ENCODE data around the gene SECISBP2L.

Gene SECISBP2L

DNA sequence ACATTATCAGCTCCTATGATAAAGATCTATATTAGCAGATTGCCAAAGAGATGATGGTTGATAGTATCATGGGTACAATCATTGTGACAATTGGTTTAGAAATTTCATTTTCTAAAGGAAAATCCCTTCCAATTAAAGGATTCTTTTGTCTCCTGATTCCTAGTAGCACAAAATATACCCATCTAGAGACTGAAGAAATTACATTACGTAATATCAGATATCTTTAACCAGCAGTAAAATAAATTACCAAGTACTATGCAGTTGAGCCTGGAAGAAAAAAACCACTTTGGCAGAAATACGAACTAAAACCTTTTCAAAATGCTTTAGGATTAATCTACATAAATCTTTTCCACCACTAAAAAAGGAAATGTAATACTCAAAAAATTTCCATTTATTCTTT lies 46.9 kb downstream of the SECISBP2L start:
- H3K36me3 ChIP-seq (replicated peaks): peaks cover 13% of the 10 kb centered on the region
- TF ChIP-seq, protein P1, sequence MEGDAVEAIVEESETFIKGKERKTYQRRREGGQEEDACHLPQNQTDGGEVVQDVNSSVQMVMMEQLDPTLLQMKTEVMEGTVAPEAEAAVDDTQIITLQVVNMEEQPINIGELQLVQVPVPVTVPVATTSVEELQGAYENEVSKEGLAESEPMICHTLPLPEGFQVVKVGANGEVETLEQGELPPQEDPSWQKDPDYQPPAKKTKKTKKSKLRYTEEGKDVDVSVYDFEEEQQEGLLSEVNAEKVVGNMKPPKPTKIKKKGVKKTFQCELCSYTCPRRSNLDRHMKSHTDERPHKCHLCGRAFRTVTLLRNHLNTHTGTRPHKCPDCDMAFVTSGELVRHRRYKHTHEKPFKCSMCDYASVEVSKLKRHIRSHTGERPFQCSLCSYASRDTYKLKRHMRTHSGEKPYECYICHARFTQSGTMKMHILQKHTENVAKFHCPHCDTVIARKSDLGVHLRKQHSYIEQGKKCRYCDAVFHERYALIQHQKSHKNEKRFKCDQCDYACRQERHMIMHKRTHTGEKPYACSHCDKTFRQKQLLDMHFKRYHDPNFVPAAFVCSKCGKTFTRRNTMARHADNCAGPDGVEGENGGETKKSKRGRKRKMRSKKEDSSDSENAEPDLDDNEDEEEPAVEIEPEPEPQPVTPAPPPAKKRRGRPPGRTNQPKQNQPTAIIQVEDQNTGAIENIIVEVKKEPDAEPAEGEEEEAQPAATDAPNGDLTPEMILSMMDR (IDR thresholded peaks at IDR 0.05; ENCODE audit: low read depth, low read length, missing control alignments): no peak
- H3K27ac ChIP-seq: no peak overlapping the region
- no peak overlapping the region for H3K4me3 ChIP-seq (ENCODE audit: low read depth, low read length)
- no peaks in the 10 kb centered on the region for H3K27me3 ChIP-seq (replicated peaks)
- in situ Hi-C loops (cut with HindIII; ENCODE audit: low pct_ligation_motif_present, low sequenced_read_pairs): no loop called here
- DNase-seq: no peak

DNA sequence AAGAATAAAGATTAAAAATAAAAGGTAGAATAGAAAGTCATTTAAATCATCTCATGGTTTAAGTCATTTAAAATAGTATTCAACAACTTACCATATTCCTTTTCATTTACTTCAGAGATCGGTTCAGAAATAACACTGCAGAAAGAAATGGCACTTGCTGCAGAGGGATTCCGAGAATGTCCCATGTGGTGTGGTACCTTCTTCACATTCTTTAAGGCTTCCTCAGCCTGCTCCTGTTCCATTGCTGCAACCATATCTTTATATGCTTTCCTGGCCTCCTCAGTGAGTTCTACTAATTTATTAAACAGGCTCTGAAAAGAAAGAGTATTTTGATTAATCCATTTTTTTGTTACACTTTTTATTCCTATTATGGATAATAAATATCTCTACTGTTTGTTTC lies 50.0 kb downstream of the SECISBP2L start:
- Histone ChIP-seq H3K27ac (no peak overlapping the region), H3K4me3 (ENCODE audit: low read depth, low read length) (no peak overlapping the region), H3K36me3 (replicated peaks) (peaks cover 18% of the 10 kb centered on the region), H3K27me3 (replicated peaks) (no peaks in the 10 kb centered on the region)
- in situ Hi-C loops (cut with HindIII; ENCODE audit: low pct_ligation_motif_present, low sequenced_read_pairs): no loop called here
- peak; percentile 39 for DNase-seq
- TF ChIP-seq, protein P1 (IDR thresholded peaks at IDR 0.05; ENCODE audit: low read depth, low read length, missing control alignments): no peak

DNA sequence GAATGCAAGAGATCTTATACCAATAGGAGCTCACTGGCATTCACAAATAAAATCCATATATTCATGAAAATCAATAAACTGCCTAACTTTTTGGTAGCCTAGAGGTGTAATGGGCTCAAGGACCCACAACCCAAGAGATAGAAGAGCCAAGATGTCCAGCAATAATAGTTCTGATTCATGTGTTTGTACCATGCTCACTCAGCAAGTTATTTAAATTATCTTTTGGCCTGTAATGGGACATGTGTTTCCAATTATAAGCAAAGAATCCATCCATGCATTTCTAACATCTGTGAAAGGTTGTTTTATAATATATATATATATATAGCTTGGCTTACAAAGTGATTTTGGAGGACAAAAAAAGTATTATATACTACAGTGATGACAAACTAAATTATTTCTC lies 52.9 kb downstream of the SECISBP2L start:
- no peak for DNase-seq
- in situ Hi-C loops (cut with HindIII; ENCODE audit: low pct_ligation_motif_present, low sequenced_read_pairs): no loop called here
- no peak overlapping the region for H3K4me3 ChIP-seq (ENCODE audit: low read depth, low read length)
- peaks cover 14% of the 10 kb centered on the region for H3K36me3 ChIP-seq (replicated peaks)
- TF ChIP-seq, protein P1 (IDR thresholded peaks at IDR 0.05; ENCODE audit: low read depth, low read length, missing control alignments): no peak
- H3K27me3 ChIP-seq (replicated peaks): no peaks in the 10 kb centered on the region
- no peak overlapping the region for H3K27ac ChIP-seq

DNA sequence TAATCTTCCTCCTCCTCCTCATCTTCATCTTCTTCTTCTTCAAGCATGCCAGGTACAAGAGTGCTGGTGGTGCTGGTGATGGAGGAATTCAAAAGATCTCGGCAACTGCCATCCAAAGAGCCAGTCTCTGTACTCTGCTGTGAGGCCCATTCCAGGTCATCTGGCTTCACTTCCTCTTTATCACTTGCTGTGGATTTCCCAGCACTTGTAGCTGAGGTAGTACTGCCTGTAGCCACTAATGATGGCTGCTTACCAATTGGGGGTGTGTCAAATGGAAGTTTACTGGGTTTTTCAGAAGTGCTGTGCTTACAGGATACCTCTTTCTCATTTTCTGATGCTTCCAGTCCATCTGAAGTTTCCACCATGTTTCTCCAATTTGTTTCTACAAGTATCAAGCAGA lies 53.7 kb downstream of the SECISBP2L start:
- Histone ChIP-seq H3K4me3 (ENCODE audit: low read depth, low read length) (no peak overlapping the region), H3K27me3 (replicated peaks) (no peaks in the 10 kb centered on the region), H3K36me3 (replicated peaks) (peaks cover 17% of the 10 kb centered on the region), H3K27ac (no peak overlapping the region)
- DNase-seq: no peak
- in situ Hi-C loops (cut with HindIII; ENCODE audit: low pct_ligation_motif_present, low sequenced_read_pairs): no loop called here
- TF ChIP-seq, protein P1 (IDR thresholded peaks at IDR 0.05; ENCODE audit: low read depth, low read length, missing control alignments): no peak

DNA sequence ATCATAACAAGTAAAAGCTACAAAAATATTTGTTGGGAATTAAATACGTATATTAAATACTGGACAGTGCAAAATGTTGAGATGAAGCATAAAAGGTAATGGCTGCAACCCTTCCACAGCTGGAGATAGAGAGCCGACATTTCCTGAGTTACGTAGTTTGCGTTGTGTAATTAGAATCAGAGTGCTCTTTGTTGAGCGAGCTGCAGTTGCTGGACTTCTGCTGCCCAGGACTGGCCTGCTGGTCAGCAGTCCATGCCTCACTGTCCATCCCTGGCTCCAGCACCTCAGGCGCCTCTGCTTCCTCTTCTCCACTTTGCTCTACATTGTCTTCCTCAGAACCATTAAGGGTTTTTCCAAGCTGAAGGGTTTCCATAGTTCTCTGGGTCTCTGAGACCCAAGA lies 54.1 kb downstream of the SECISBP2L start:
- in situ Hi-C loops (cut with HindIII; ENCODE audit: low pct_ligation_motif_present, low sequenced_read_pairs): no loop called here
- H3K27me3 ChIP-seq (replicated peaks): no peaks in the 10 kb centered on the region
- peaks cover 14% of the 10 kb centered on the region for H3K36me3 ChIP-seq (replicated peaks)
- H3K4me3 ChIP-seq (ENCODE audit: low read depth, low read length): no peak overlapping the region
- DNase-seq: no peak
- H3K27ac ChIP-seq: no peak overlapping the region
- TF ChIP-seq, protein P1 (IDR thresholded peaks at IDR 0.05; ENCODE audit: low read depth, low read length, missing control alignments): no peak

DNA sequence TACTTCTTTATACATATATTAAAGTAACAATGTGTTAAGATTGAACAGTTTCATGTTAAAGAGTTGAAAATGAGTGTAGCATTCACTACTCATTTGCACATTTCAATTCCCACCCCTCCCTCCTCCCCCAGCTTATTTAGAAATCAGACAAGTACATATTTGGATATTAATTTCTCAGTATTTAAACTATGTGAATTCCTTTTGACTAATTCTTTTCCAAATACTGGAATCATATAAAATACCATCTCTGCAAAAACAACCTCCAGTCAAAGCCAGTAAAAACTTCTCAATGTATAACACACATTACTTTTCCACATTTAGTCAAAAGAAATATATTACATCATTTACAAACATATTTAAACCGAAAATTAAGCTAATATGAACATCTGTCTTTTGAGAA lies 57.1 kb downstream of the SECISBP2L start:
- TF ChIP-seq, protein P1 (IDR thresholded peaks at IDR 0.05; ENCODE audit: low read depth, low read length, missing control alignments): no peak
- peaks cover 12% of the 10 kb centered on the region for H3K36me3 ChIP-seq (replicated peaks)
- no peak for DNase-seq
- no peak overlapping the region for H3K27ac ChIP-seq
- in situ Hi-C loops (cut with HindIII; ENCODE audit: low pct_ligation_motif_present, low sequenced_read_pairs): no loop called here
- H3K27me3 ChIP-seq (replicated peaks): no peaks in the 10 kb centered on the region
- H3K4me3 ChIP-seq (ENCODE audit: low read depth, low read length): no peak overlapping the region
